H1 (cell line): ENCODE data around the gene SLC35B2. TPM values are rescaled to one million over a fixed set of nuclear protein-coding genes. Genes with fewer than 3 reads are reported as not detected.
A peak's percentile ranks its signal among the peaks of the same experiment; 100 is the strongest.

Experiments
- ATF2 ChIP-seq: IDR thresholded peaks from 2 replicates; pipeline ENCODE4 v1.6.1; 2012; ENCODE audit warnings: low read length, inconsistent platforms
- CBX8 ChIP-seq: fragments of 300-800, 300-1000 bp; sonication (generic); IDR thresholded peaks from 2 replicates; pipeline ENCODE4 v1.7.1; 2016; ENCODE audit warnings: low read depth, low read length, borderline replicate concordance
- CHD1 ChIP-seq: IDR thresholded peaks from 2 replicates; pipeline ENCODE4 v1.6.1; 2012; ENCODE audit warnings: low read depth, low read length, improper control_type of control experiment
- CREB1 ChIP-seq: IDR thresholded peaks from 2 replicates; pipeline ENCODE4 v1.6.1; 2012; ENCODE audit warnings: inconsistent platforms
- E2F6 ChIP-seq: IDR thresholded peaks from 2 replicates; pipeline ENCODE4 v1.6.1; 2012; ENCODE audit warnings: inconsistent platforms
- EP300 ChIP-seq, 2 experiments: IDR thresholded peaks; 1 replicate in 1 of 2; 2 replicates in 1 of 2; pipeline ENCODE4 v1.6.1; 2011 to 2012; ENCODE audit warnings: low read depth in 2 of 2, low read length in 2 of 2, mild to moderate bottlenecking in 2 of 2, borderline replicate concordance in 1 of 2, inconsistent platforms in 1 of 2, moderate library complexity in 1 of 2
- GTF2F1 ChIP-seq: IDR thresholded peaks from 2 replicates; pipeline ENCODE4 v1.6.1; 2012; ENCODE audit warnings: low read depth, low read length, improper control_type of control experiment, borderline replicate concordance
- HDAC2 ChIP-seq, 2 experiments: fragments of 300-600 bp in 1 of 2; sonication (generic) in 1 of 2; IDR thresholded peaks; 2 replicates each; pipeline ENCODE4 v1.6.1; 2011 to 2012; ENCODE audit warnings: low read depth in 2 of 2, low read length in 2 of 2, mild to moderate bottlenecking in 2 of 2, moderate library complexity in 2 of 2, borderline replicate concordance in 1 of 2, inconsistent platforms in 1 of 2
- KDM4A ChIP-seq: IDR thresholded peaks from one replicate; pipeline ENCODE4 v1.7.1; 2012; ENCODE audit warnings: low read depth, mild to moderate bottlenecking, moderate library complexity, low read length, inconsistent platforms; ENCODE audit not compliant: severe bottlenecking
- KDM5A ChIP-seq: fragments of 200-600 bp; IDR thresholded peaks from 2 replicates; pipeline ENCODE4 v1.7.1; 2012; ENCODE audit warnings: mild to moderate bottlenecking, low read length, inconsistent platforms, mixed read lengths
- MAX ChIP-seq: IDR thresholded peaks from 2 replicates; pipeline ENCODE4 v1.6.1; 2012; ENCODE audit warnings: inconsistent platforms
- POLR2A ChIP-seq, 2 experiments: IDR thresholded peaks; 1 replicate in 1 of 2; 2 replicates in 1 of 2; pipeline ENCODE4 v1.6.1; 2011; ENCODE audit warnings: low read depth in 2 of 2, low read length in 2 of 2, mild to moderate bottlenecking in 2 of 2; ENCODE audit errors: control extremely low read depth in 1 of 2
- RFX5 ChIP-seq: IDR thresholded peaks from 2 replicates; pipeline ENCODE4 v1.6.1; 2011; ENCODE audit warnings: low read depth, low read length, improper control_type of control experiment, borderline replicate concordance
- SAP30 ChIP-seq: fragments of 300-600 bp; sonication (generic); IDR thresholded peaks from 2 replicates; pipeline ENCODE4 v1.7.1; 2012; ENCODE audit warnings: low read length, moderate library complexity, mild to moderate bottlenecking, inconsistent platforms; ENCODE audit not compliant: insufficient read depth, insufficient replicate concordance
- SIRT6 ChIP-seq: IDR thresholded peaks from one replicate; pipeline ENCODE4 v1.7.1; 2012; ENCODE audit warnings: low read length, inconsistent platforms
- SP1 ChIP-seq: IDR thresholded peaks from 2 replicates; pipeline ENCODE4 v1.6.1; 2011; ENCODE audit warnings: low read depth, low read length
- SUZ12 ChIP-seq: fragments of 200-600 bp; sonication (generic); IDR thresholded peaks from 2 replicates; pipeline ENCODE4 v1.6.1; 2012; ENCODE audit warnings: mild to moderate bottlenecking, inconsistent platforms, low read length, moderate library complexity, mixed read lengths
- TAF1 ChIP-seq: IDR thresholded peaks from 2 replicates; pipeline ENCODE4 v1.6.1; 2011; ENCODE audit warnings: mild to moderate bottlenecking, low read depth, low read length
- TAF7 ChIP-seq: optimal IDR thresholded peaks from 2 replicates; pipeline ENCODE3; 2011; ENCODE audit warnings: low read depth, mild to moderate bottlenecking, inconsistent platforms, low read length, moderate library complexity, borderline replicate concordance
- USF2 ChIP-seq: IDR thresholded peaks from 2 replicates; pipeline ENCODE4 v1.6.1; 2011; ENCODE audit warnings: low read length, improper control_type of control experiment
- YY1 ChIP-seq: IDR thresholded peaks from 2 replicates; pipeline ENCODE4 v1.6.1; 2011; ENCODE audit warnings: low read depth, mild to moderate bottlenecking, low read length
- polyA plus RNA-seq, 7 experiments: library from polyadenylated mRNA; depleted of rRNA in 3 of 7; stranded (reverse) in 5 of 7; unstranded in 2 of 7; fragments of >200 nt in 5 of 7; fragments of 200-250 nt in 2 of 7; gene quantifications; 1 replicate in 5 of 7; 2 replicates in 1 of 7; 4 replicates in 1 of 7; pipeline versions ENCODE4 v1.2.1 to v1.2.3, GENCODE V29; 2011 to 2013; ENCODE audit warnings: missing spikeins in 2 of 7, mixed read lengths in 2 of 7
- total RNA-seq: library from RNA; stranded (reverse); fragmentation: NEBNext Ultra II Directional; extraction: Animal tissue kit (Norgen Biotek cat#: 25700); gene quantifications from 2 replicates; pipeline ENCODE4 v1.2.1, GENCODE V29; 2021

SLC35B2 gene
- total and polyA plus RNA-seq, 2 of the 8 experiments (the other 6 are each of a cell fraction or from before 2014, with no cell fraction given): 29.5 to 65.0 TPM

GRCh38 chr6:44246663-44247337 lies 10.5 kb downstream of the SLC35B2 start, which contains the start of gene HSP90AB1 (continued):
- TF ChIP-seq TAF1 (peak; percentile 100), USF2 (no peak), HDAC2 (IDR thresholded peaks at IDR 0.05; ENCODE audit: borderline replicate concordance in 1 of 2, low read depth in 2 of 2, low read length in 2 of 2) (no peak), POLR2A (IDR thresholded peaks at IDR 0.05; ENCODE audit: control extremely low read depth in 1 of 2, low read depth in 2 of 2, low read length in 2 of 2) (peak; percentile 99 to 100), SIRT6 (no peak), CBX8 (no peak), ATF2 (peak; percentile 97), GTF2F1 (peak; percentile 97), EP300 (IDR thresholded peaks at IDR 0.05; ENCODE audit: borderline replicate concordance in 1 of 2, low read depth in 2 of 2, low read length in 2 of 2) (no peak), CREB1 (peak; percentile 89), TAF7 (peak; percentile 99), KDM5A (no peak), RFX5 (no peak), SP1 (peak; percentile 93), E2F6 (no peak), YY1 (no peak), SUZ12 (no peak), CHD1 (peak; percentile 78), MAX (peak; percentile 54; the same call in 1 of the 2 replicates), KDM4A (peak; percentile 71), SAP30 (peak; percentile 49)
